CD14-positive monocyte (primary cell): Measurements from ENCODE around the gene DPF3. TPM values are rescaled to one million over a fixed set of nuclear protein-coding genes. Genes with fewer than 3 reads are reported as not detected.
A peak's percentile ranks its signal among the peaks of the same experiment; 100 is the strongest.

Experiments
- DNase-seq, 3 donors: peaks; one replicate each; pipeline ENCODE4 v3.0.0-alpha.2; 2011 to 2022
- H2AFZ ChIP-seq: 2 replicates; pipeline ENCODE4 v1.6.0; 2012; ENCODE audit warnings: mild to moderate bottlenecking, low read depth, low read length, inconsistent platforms; ENCODE audit not compliant: insufficient read depth, poor library complexity, severe bottlenecking
- H3K27ac ChIP-seq, 2 donors: 1 replicate in 1 of 2; 2 replicates in 1 of 2; pipeline ENCODE4 v1.5.1; 2012 to 2013; ENCODE audit warnings: low read length in 2 of 2, control low read depth in 1 of 2, inconsistent platforms in 1 of 2, low read depth in 1 of 2, mild to moderate bottlenecking in 1 of 2
- H3K27me3 ChIP-seq, 2 donors: one replicate each; pipeline versions ENCODE4 v1.6.0 to v1.6.1; 2011 to 2013; ENCODE audit warnings: low read length in 2 of 2; ENCODE audit not compliant: control insufficient read depth in 2 of 2, insufficient read depth in 2 of 2
- H3K36me3 ChIP-seq, 2 donors: replicated peaks in 1 of 2; 1 replicate in 1 of 2; 2 replicates in 1 of 2; pipeline versions ENCODE4 v1.5.1 to v1.6.1; 2012 to 2013; ENCODE audit warnings: low read length in 2 of 2, control low read depth in 1 of 2, inconsistent platforms in 1 of 2, mild to moderate bottlenecking in 1 of 2; ENCODE audit not compliant: insufficient read depth in 2 of 2, control insufficient read depth in 1 of 2
- H3K4me1 ChIP-seq, 2 donors: 1 replicate in 1 of 2; 2 replicates in 1 of 2; pipeline versions ENCODE4 v1.5.1 to v1.6.1; 2012 to 2013; ENCODE audit warnings: low read length in 2 of 2, control low read depth in 1 of 2, inconsistent platforms in 1 of 2, mild to moderate bottlenecking in 1 of 2, moderate library complexity in 1 of 2; ENCODE audit not compliant: insufficient read depth in 2 of 2, control insufficient read depth in 1 of 2
- H3K4me2 ChIP-seq: replicated peaks from 2 replicates; pipeline ENCODE3; 2012; ENCODE audit warnings: low read length, moderate library complexity, mild to moderate bottlenecking; ENCODE audit not compliant: poor library complexity, severe bottlenecking; ENCODE audit errors: extremely low read depth
- H3K4me3 ChIP-seq, 3 experiments: fragments of 200-600 bp in 1 of 3; sonication (generic) in 1 of 3; replicated peaks in 1 of 3; 1 replicate in 2 of 3; 2 replicates in 1 of 3; pipeline ENCODE4 v1.5.1; 2011 to 2013; ENCODE audit warnings: low read length in 3 of 3, mild to moderate bottlenecking in 3 of 3, control low read depth in 2 of 3, low read depth in 2 of 3, inconsistent platforms in 1 of 3, moderate library complexity in 1 of 3
- H3K79me2 ChIP-seq: 2 replicates; pipeline ENCODE4 v1.6.0; 2012; ENCODE audit warnings: mild to moderate bottlenecking, control low read depth, inconsistent platforms, low read length, moderate library complexity; ENCODE audit not compliant: insufficient read depth
- H3K9ac ChIP-seq: 2 replicates; pipeline ENCODE4 v1.6.0; 2017; ENCODE audit warnings: low read length, mild to moderate bottlenecking; ENCODE audit not compliant: insufficient read depth, poor library complexity, severe bottlenecking
- H3K9me3 ChIP-seq, 2 donors: replicated peaks in 1 of 2; 1 replicate in 1 of 2; 2 replicates in 1 of 2; pipeline versions ENCODE4 v1.5.1 to v1.6.1; 2012 to 2013; ENCODE audit warnings: low read length in 2 of 2, control low read depth in 1 of 2; ENCODE audit not compliant: control insufficient read depth in 1 of 2, insufficient read depth in 1 of 2
- H4K20me1 ChIP-seq: 2 replicates; pipeline ENCODE4 v1.6.0; 2012; ENCODE audit warnings: mild to moderate bottlenecking, low read length, control low read depth, moderate library complexity; ENCODE audit not compliant: insufficient read depth
- H3K27ac Mint-ChIP-seq, 7 donors: one replicate each; pipeline ENCODE4 v1.8.0; 2020; ENCODE audit warnings: mild to moderate bottlenecking in 7 of 7, mixed read lengths in 7 of 7, moderate library complexity in 6 of 7, inconsistent platforms in 2 of 7
- H3K27me3 Mint-ChIP-seq, 3 donors: one replicate each; pipeline ENCODE4 v1.8.0; 2021 to 2022; ENCODE audit warnings: low read depth in 3 of 3, mild to moderate bottlenecking in 3 of 3, mixed read lengths in 3 of 3, moderate library complexity in 3 of 3, inconsistent platforms in 1 of 3
- H3K36me3 Mint-ChIP-seq, 2 donors: one replicate each; pipeline ENCODE4 v1.8.0; 2020; ENCODE audit warnings: mixed read lengths in 2 of 2, inconsistent platforms in 1 of 2, mild to moderate bottlenecking in 1 of 2
- H3K4me1 Mint-ChIP-seq: one replicate; pipeline ENCODE4 v1.8.0; 2020; ENCODE audit warnings: mild to moderate bottlenecking, mixed read lengths
- H3K4me3 Mint-ChIP-seq, 2 donors: one replicate each; pipeline ENCODE4 v1.8.0; 2020; ENCODE audit warnings: mild to moderate bottlenecking in 2 of 2, mixed read lengths in 2 of 2, moderate library complexity in 1 of 2
- H3K9me3 Mint-ChIP-seq, 7 donors: one replicate each; pipeline ENCODE4 v1.8.0; 2020 to 2022; ENCODE audit warnings: mixed read lengths in 7 of 7, mild to moderate bottlenecking in 6 of 7, moderate library complexity in 6 of 7, inconsistent platforms in 2 of 7
- CTCF ChIP-seq: fragments of 200-600 bp; IDR thresholded peaks from one replicate; pipeline ENCODE4 v1.8.0; 2022; ENCODE audit warnings: antibody characterized with exemption, mild to moderate bottlenecking
- WGBS: methylation state at CpG from one replicate; pipeline ENCODE4 v1.1.5; 2013; ENCODE audit warnings: missing lambda C conversion rate; ENCODE audit not compliant: insufficient coverage; 5-methylcytosine and 5-hydroxymethylcytosine counted together
- intact Hi-C, 2 donors: fragments of 100-400 bp; cut with micrococcal nuclease; formaldehyde crosslinking; loops; one replicate each; pipeline versions ENCODE4 v1.15.0 to v1.15.1; 2023
- polyA plus RNA-seq, 3 donors: library from polyadenylated mRNA; depleted of rRNA in 1 of 3; unstranded in 2 of 3; stranded (reverse) in 1 of 3; fragments of 300-500 nt in 2 of 3; fragments of >200 nt in 1 of 3; fragmentation: Illumina TruSeq in 2 of 3; gene quantifications; 1 replicate in 2 of 3; 2 replicates in 1 of 3; pipeline ENCODE4 v1.2.3, GENCODE V29; 2012 to 2021

The DPF3 gene
- polyA plus RNA-seq, 3 donors: 0.33 to 0.39 TPM; not detected in 1

GRCh38 chr14:72777636-72778035 lies 116.3 kb downstream of the DPF3 start:
- Mint-ChIP-seq H3K27ac (no peak overlapping the region), H3K36me3 (no peaks in the 10 kb centered on the region), H3K27me3 (peaks cover 3 to 8% (median 7%) of the 10 kb centered on the region in 3 donors), H3K9me3 (peaks cover 2 to 17% (median 6%) of the 10 kb centered on the region in 7 donors), H3K4me3 (no peak overlapping the region), H3K4me1 (no peaks in the 10 kb centered on the region)
- no peak for TF ChIP-seq CTCF
- H4K20me1 ChIP-seq: no peaks in the 10 kb centered on the region
- no peaks in the 10 kb centered on the region for H3K36me3 ChIP-seq
- no peak overlapping the region for H3K4me2 ChIP-seq
- H3K27ac ChIP-seq: no peak overlapping the region
- no peaks in the 10 kb centered on the region for H3K79me2 ChIP-seq
- no peak overlapping the region for H3K4me3 ChIP-seq
- H2AFZ ChIP-seq: no peak overlapping the region
- H3K9ac ChIP-seq: no peak overlapping the region
- no peak for DNase-seq
- intact Hi-C loops: no loop called here
- H3K27me3 ChIP-seq: no peaks in the 10 kb centered on the region
- WGBS: 100% methylated on average over 1 of the region's 2 CpGs
- H3K9me3 ChIP-seq: peaks cover 0 to 5% of the 10 kb centered on the region in 2 donors
- H3K4me1 ChIP-seq: no peaks in the 10 kb centered on the region

- no peak overlapping the region for H3K4me2 ChIP-seq
- no peaks in the 10 kb centered on the region for H3K27me3 ChIP-seq
- Mint-ChIP-seq H3K4me3 (no peak overlapping the region), H3K4me1 (no peaks in the 10 kb centered on the region), H3K27me3 (peaks cover 3 to 10% (median 7%) of the 10 kb centered on the region in 3 donors), H3K9me3 (peaks cover 2 to 17% (median 6%) of the 10 kb centered on the region in 7 donors), H3K27ac (no peak overlapping the region), H3K36me3 (no peaks in the 10 kb centered on the region)
- no peaks in the 10 kb centered on the region for H3K79me2 ChIP-seq
- intact Hi-C loops: no loop called here
- no peaks in the 10 kb centered on the region for H4K20me1 ChIP-seq
- peak overlapping the region; percentile 31 for H2AFZ ChIP-seq
- no peak overlapping the region for H3K4me3 ChIP-seq
- H3K27ac ChIP-seq: no peak overlapping the region
- H3K36me3 ChIP-seq: no peaks in the 10 kb centered on the region
- no peak for TF ChIP-seq CTCF
- H3K4me1 ChIP-seq: no peaks in the 10 kb centered on the region
- no peak overlapping the region for H3K9ac ChIP-seq
- no peak for DNase-seq
- 6% methylated on average over 5 of the region's 8 CpGs for WGBS
- H3K9me3 ChIP-seq: peaks cover 0 to 5% of the 10 kb centered on the region in 2 donors
These were observed 117.1 kb downstream of the DPF3 start for GRCh38 chr14:72776701-72777261.
